A673 (cell line): ENCODE results near the gene LTN1. TPM values are rescaled to one million over a fixed set of nuclear protein-coding genes. Genes with fewer than 3 reads are reported as not detected.

Source experiments
- BruUV-seq: library from RNA; stranded (reverse); fragments of 400-500 nt; replicated peaks from 2 replicates; lab custom pipeline; 2021; lab: Mats Ljungman, UMichigan
- CTCF ChIA-PET: fragments of 300-600 bp; sonication (Branson Sonifier 250); formaldehyde crosslinking; loops from one replicate; lab custom pipeline; 2022; ENCODE audit warnings: antibody characterized with exemption; lab: Charles Lee
- POLR2A ChIA-PET: fragments of 300-600 bp; sonication (Branson Sonifier 250); formaldehyde crosslinking; loops from one replicate; lab custom pipeline; 2022; ENCODE audit warnings: antibody characterized with exemption; ENCODE audit not compliant: low non-redundant PET; lab: Charles Lee
- DNase-seq: peaks from one replicate; pipeline ENCODE4 v3.0.0-alpha.2; 2015; ENCODE audit warnings: low spot score
- H3K27ac ChIP-seq: fragments of 200-600 bp; sonication (generic); 2 replicates; pipeline ENCODE4 v1.5.1; 2016; ENCODE audit warnings: mixed run types, low read depth, mild to moderate bottlenecking, mixed read lengths, antibody characterized with exemption, low read length; ENCODE audit not compliant: poor library complexity, severe bottlenecking
- H3K27me3 ChIP-seq: fragments of 200-600 bp; sonication (generic); replicated peaks from 2 replicates; pipeline ENCODE4 v1.6.1; 2017; ENCODE audit warnings: mixed run types, low read depth, mild to moderate bottlenecking, mixed read lengths, antibody characterized with exemption, low read length; ENCODE audit not compliant: insufficient read depth, poor library complexity
- H3K36me3 ChIP-seq: fragments of 200-600 bp; sonication (generic); 2 replicates; pipeline ENCODE4 v1.6.1; 2016; ENCODE audit warnings: mixed run types, mild to moderate bottlenecking, mixed read lengths, antibody characterized with exemption, low read length; ENCODE audit not compliant: insufficient read depth, poor library complexity, severe bottlenecking
- H3K4me1 ChIP-seq: fragments of 200-600 bp; sonication (generic); 2 replicates; pipeline ENCODE4 v1.6.1; 2017; ENCODE audit warnings: mixed run types, mild to moderate bottlenecking, mixed read lengths, antibody characterized with exemption, low read length; ENCODE audit not compliant: insufficient read depth, poor library complexity, severe bottlenecking
- H3K4me3 ChIP-seq: fragments of 200-600 bp; sonication (generic); 2 replicates; pipeline ENCODE4 v1.5.1; 2016; ENCODE audit warnings: low read depth, mixed run types, mild to moderate bottlenecking, mixed read lengths, low read length; ENCODE audit not compliant: poor library complexity, severe bottlenecking
- H3K9me3 ChIP-seq: fragments of 200-600 bp; sonication (generic); 2 replicates; pipeline ENCODE4 v1.6.1; 2016; ENCODE audit warnings: mixed run types, low read depth, mild to moderate bottlenecking, mixed read lengths, antibody characterized with exemption, low read length; ENCODE audit not compliant: poor library complexity, severe bottlenecking
- EZH2 ChIP-seq: fragments of 200-600 bp; sonication (generic); IDR thresholded peaks from 2 replicates; pipeline ENCODE4 v1.6.1; 2017; ENCODE audit warnings: borderline replicate concordance, low read depth, mild to moderate bottlenecking, mixed read lengths, antibody characterized with exemption, low read length; ENCODE audit not compliant: poor library complexity, severe bottlenecking
- intact Hi-C: fragments of 100-400 bp; cut with micrococcal nuclease; formaldehyde crosslinking; loops from one replicate; pipeline ENCODE4 v1.10.0; 2022; ENCODE audit not compliant: unreplicated experiment
- total RNA-seq: library from RNA; stranded (reverse); gene quantifications from 2 replicates; pipeline ENCODE4 v1.2.3, GENCODE V29; 2021
- TF ChIP-seq, protein P1 (sequence below): fragments of 300-800, 200-600 bp; sonication (generic); conservative IDR thresholded peaks from 2 replicates; pipeline ENCODE4 v1.5.1; 2017; ENCODE audit warnings: low read depth, mild to moderate bottlenecking, antibody characterized with exemption, low read length, moderate library complexity, mixed read lengths

The LTN1 gene
- total RNA-seq, 1 experiment from 2014 or later, result 25.3 TPM

DNA sequence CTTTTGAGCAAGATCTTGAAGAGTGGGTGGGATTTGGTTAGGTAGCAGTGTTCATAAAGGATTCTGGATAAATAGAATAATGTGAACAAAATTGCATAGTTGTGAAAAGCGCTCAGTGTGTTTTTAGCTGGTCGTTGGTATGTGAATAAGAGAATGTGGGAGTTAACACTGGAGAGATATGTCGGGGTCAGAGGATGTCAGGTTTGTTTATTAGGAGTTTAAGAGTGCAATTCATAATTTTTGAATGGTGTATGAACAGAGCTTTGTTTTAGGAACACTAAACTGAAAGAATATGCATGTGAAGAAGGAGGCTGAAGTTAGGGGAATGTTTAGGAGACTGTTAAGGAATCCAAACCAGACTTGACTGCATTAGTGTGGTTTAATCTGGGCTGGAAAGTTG is 41.2 kb upstream of the LTN1 start:
- TF ChIP-seq, protein P1, sequence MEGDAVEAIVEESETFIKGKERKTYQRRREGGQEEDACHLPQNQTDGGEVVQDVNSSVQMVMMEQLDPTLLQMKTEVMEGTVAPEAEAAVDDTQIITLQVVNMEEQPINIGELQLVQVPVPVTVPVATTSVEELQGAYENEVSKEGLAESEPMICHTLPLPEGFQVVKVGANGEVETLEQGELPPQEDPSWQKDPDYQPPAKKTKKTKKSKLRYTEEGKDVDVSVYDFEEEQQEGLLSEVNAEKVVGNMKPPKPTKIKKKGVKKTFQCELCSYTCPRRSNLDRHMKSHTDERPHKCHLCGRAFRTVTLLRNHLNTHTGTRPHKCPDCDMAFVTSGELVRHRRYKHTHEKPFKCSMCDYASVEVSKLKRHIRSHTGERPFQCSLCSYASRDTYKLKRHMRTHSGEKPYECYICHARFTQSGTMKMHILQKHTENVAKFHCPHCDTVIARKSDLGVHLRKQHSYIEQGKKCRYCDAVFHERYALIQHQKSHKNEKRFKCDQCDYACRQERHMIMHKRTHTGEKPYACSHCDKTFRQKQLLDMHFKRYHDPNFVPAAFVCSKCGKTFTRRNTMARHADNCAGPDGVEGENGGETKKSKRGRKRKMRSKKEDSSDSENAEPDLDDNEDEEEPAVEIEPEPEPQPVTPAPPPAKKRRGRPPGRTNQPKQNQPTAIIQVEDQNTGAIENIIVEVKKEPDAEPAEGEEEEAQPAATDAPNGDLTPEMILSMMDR, result no peak
- no peak for TF ChIP-seq EZH2
- Histone ChIP-seq H3K27ac (no peak overlapping the region), H3K36me3 (peaks cover 67% of the 10 kb centered on the region), H3K4me3 (no peak overlapping the region), H3K9me3 (no peaks in the 10 kb centered on the region), H3K4me1 (no peaks in the 10 kb centered on the region), H3K27me3 (no peaks in the 10 kb centered on the region)
- CTCF ChIA-PET, result no interaction called here
- no peak for DNase-seq
- intact Hi-C loops, result no loop called here
- POLR2A ChIA-PET, result no interaction called here
- no TSS peak for BruUV-seq

DNA sequence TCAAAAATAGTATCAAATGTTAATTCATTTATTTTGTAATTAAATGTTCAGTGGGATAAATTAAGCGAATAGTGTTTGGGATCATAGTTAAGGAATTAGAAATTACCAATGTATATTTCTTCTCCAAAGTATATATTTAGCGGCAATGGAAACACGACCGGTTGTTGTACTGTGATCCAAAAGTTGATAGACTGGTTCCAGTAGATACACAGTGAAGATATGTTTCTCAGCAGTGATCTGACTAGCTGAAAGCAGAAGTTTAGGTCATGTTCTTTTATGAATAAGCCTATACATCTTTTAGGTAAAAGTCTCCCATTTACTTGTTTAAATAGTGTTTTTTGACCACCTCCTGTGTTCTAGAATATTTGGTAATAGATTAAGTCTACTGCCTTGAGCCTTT is 40.6 kb upstream of the LTN1 start:
- intact Hi-C loops, result no loop called here
- Histone ChIP-seq H3K9me3 (no peaks in the 10 kb centered on the region), H3K36me3 (peaks cover 62% of the 10 kb centered on the region), H3K27ac (no peak overlapping the region), H3K4me3 (no peak overlapping the region), H3K4me1 (no peaks in the 10 kb centered on the region), H3K27me3 (no peaks in the 10 kb centered on the region)
- CTCF ChIA-PET, result no interaction called here
- POLR2A ChIA-PET, result no interaction called here
- TF ChIP-seq EZH2, result no peak
- TF ChIP-seq, protein P1, result no peak
- BruUV-seq, result no TSS peak
- DNase-seq, result no peak

DNA sequence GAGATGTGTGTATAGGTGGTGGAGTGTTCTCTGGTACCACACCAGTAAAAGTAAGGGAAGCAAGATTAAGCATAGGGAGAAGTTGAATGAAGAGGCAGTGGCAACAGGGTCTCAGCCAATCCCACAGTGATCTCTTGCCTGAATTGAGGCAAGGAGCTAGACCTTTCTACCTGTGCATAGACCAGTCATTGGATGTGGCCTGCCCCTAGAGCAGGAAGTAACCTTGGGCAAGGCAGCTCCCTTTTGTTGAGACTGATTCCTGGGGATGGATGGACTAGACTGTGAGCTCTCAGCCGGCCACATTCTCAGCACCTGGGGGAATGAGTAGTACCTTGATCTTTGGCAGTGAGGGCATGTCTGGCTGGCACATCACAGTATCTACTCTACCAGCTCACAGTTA is 38.2 kb upstream of the LTN1 start:
- H3K27me3 ChIP-seq, result no peaks in the 10 kb centered on the region
- no peak overlapping the region for H3K27ac ChIP-seq
- peaks cover under 1% of the 10 kb centered on the region for H3K4me1 ChIP-seq
- BruUV-seq, result no TSS peak
- H3K9me3 ChIP-seq, result no peaks in the 10 kb centered on the region
- ChIA-PET CTCF (no interaction called here), POLR2A (no interaction called here)
- no peak for TF ChIP-seq EZH2
- no peak overlapping the region for H3K4me3 ChIP-seq
- H3K36me3 ChIP-seq, result peaks cover 39% of the 10 kb centered on the region
- intact Hi-C loops, result no loop called here
- no peak for DNase-seq

DNA sequence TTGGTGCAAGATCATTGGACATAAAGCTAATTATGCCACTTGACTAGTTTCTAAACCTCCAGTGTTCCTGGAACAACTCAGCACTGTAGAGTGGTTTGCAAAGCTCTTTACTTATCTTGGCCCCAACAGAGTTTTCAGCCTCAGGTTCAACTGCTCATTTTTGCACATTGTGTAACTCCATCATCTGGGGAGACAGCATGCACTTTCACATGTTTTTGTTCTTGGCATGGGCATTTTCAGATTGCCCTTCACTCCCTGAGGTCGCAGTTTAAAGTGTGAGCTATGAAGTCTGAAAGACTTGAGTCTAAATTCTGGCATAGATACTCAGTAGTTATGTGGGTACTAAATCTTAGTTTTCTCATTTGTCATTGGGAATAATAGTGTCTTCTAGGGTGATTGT is 36.8 kb upstream of the LTN1 start:
- Histone ChIP-seq H3K36me3 (peaks cover 33% of the 10 kb centered on the region), H3K27me3 (no peaks in the 10 kb centered on the region), H3K4me1 (peaks cover 5% of the 10 kb centered on the region), H3K9me3 (no peaks in the 10 kb centered on the region), H3K4me3 (no peak overlapping the region), H3K27ac (no peak overlapping the region)
- DNase-seq, result no peak
- POLR2A ChIA-PET, result no interaction called here
- CTCF ChIA-PET, result no interaction called here
- intact Hi-C loops, result no loop called here
- no peak for TF ChIP-seq EZH2
- TF ChIP-seq, protein P1, result no peak
- BruUV-seq, result no TSS peak
